NCI-H128 (cell line): ENCODE measurements around the gene NPSR1.
"Not testable (repeated sequence)": the region's sequence is repeated elsewhere in the genome, so short reads cannot be mapped to it uniquely, and the experiment has no call there.

Experiments used
- DNase-seq: peaks from one replicate; lab custom pipeline; 2025; ENCODE audit not compliant: unreplicated experiment; lab: John Stamatoyannopoulos, UW

NPSR1 gene

DNA sequence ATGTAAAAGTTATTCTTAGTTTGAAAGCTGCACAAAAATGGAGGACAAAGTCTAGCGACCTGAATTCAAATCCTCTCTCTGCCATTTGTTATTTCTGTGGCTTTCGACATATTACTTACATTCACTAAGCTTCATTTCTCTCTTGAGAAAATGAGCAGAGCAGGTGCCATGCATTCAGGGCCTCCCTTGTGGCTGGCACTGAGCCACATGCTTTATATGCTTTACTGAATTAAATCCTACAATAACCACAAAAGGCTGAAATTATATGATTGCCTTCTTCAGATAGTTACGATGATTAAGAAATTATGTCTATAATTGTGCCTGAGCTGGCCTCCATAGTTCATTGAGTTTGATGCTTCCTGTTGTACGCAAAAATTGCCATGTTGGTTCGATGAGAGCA lies 98.7 kb downstream of the NPSR1 start:
- DNase-seq, result no peak

DNA sequence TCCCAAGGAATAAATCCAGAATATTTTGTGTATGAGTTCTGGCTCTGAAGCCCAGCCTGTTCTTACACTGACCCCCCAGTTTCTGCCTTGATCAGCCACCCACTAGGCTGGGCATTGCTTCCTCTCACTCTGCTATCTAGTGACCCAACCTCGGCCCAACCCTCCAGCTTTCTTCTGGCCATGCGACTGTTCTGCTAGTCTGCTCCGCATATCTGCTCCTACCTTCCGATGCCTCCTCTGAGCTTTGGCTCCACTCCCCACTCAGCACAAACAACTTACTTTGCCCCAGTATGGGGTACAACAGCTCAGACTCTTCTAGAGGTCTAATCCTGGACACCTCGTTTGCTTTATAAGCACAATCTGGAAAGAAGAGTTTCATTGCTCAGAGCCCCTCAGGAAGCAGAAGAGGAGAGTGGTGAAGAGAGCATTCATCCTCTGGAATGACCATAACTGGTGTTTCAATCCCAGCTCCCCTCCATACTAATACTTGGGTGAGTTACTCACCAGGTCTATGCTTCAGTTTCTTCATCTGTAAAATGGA lies 99.6 kb downstream of the NPSR1 start:
- no peak for DNase-seq

DNA sequence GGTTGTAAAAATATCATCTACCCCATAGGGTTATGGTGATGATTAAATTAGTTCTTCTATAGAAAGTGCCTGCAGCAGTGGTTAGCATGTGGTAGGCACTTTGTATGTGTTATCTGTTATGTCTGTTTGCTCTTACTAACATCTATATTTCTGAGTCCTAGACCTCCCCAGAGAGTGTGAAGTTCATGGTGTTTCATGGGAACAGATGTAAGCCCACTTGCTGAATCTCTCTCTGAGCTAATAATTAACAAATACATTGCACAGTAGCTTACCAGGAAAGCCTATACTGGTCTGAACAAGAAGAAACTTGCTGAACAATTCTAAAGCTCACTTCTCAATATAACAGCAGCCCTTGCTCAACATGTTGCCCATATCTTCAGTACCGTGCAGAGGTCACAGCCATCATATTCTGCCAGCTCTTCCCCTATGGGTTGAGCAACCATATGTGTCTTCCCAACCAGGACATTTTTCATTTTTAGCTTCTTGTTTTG lies 100.1 kb downstream of the NPSR1 start:
- DNase-seq, result no peak

DNA sequence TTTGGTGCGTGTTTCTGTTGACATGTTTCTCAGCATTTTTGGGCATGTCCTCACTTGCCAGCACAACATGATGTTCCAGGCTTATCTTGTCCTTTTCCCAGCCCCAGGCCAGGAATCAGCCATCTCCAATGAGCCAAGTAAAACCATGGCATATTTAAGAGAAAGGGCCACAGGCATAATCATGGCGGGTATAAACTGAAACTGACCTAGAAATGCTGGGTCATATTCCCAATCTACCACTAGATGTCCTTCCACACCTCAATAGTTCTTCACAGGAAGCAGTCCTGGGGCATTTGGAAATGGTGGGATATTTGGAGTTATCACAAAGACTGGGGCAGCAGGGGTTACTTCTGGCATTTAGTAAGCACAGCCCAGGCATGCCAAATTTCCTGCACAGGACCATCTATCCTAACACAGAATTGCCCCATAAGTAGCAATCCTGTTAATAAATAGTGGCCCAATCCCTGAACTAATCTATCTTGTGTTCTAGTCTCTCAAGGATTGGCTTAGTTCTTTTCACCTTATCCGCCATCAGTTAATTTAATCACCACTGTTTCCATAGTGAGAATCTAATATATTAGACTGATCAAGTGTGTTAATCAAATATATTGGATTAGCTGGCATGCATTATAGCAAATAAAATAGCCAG lies 101.6 kb downstream of the NPSR1 start:
- DNase-seq, result no peak

DNA sequence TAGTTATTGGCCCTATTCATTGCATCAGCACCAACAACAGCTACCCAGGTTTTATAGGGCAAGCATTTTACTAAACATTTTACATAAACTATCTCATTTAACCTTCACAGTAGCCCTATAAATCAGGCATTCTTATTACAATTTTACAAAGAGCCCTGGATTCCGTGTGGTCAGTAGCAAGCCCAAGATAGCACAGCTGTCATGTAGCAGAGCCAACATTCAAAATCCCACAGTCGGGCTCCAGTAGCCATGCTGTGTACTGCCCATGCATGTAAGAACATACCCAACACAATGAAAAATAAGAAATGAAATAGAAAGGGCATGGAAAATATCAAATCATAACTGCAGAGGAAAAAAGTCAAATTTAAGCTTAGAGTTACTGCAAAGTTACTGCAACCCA lies 102.3 kb downstream of the NPSR1 start:
- no peak for DNase-seq

DNA sequence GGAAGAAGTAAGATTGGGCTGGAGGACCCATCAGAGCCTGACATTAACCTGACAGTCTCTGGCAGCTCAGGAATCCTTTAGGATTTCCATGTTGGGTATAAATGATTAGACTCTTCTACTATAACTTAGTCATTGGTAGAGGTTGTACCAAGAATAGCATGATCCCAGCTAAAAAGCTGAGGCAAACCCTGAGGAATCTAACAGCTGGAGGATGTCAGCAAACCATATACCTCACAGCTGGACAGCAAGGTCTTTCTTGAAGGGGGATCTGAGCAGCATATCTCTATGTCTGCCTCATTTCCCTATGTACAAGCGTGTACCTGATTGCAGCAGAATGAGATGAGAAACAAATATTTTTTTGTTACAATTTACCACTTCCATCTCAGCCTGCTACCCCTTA lies 103.2 kb downstream of the NPSR1 start:
- DNase-seq, result no peak

DNA sequence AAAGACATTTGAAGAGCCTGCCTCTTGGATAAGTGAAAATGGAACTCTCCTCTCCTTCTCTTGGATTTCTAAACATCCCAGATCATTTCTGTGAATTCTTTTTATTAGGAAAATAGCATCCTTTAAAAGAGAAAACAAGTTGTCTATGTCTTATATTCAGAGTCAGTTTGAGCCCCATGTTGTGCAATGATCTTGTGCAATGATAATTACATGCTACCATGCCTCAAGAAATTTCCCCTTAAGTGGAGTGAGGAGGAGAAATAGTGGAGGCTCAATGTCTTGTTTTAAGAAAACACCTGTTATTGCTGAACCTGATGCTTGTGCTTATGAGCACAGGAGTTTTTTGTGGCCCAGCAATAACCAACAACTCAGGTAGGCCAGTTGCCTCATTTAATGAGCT lies 103.6 kb downstream of the NPSR1 start:
- DNase-seq, result no peak

DNA sequence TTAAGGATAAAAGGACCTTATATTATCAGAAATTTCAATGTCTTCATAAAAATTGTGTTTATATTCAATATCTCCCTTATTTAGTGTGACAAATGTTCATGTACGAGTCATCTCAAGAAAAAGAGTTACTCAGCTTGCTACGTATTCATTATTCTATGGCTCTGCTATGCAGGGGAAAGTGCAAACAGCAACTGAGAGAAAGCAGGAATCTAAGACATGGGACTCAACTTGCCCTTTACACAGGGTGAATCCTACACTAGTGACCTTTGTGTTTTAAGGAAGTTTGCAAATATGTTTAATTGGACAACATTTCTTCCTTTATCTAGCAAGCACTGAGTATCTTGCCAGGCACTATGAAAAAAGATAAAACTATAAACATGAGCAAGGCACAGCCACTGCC lies 104.7 kb downstream of the NPSR1 start:
- no peak for DNase-seq

DNA sequence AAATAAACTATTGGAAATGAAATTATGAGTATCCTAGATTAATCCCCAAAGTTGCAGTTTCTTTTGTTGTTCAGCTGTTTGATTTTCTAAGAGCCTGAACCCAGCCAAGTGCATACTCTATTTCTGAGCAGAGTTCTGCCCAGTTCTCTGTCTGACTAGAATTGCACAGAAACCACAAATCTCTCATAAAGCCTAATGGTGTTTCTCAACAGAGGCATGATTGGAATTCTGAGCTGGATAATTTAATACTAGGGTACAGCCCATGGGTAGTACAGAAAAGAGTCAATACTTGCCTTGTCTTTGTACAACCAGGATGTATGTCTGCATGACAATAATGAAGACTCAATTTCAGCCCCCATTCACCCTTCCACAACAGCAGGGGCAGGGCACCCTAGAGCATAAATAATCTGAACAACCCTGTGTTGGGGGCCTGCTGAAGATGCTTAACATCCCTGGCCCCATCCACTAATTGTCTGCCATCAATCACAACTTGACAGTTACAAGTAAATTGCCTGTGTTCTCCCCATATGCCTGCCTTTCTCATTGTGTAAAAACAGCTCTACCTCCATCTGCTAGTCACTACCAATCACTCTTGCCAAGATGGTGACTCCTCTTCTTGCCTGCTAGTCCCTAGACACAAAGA lies 114.4 kb downstream of the NPSR1 start:
- DNase-seq, result no peak

DNA sequence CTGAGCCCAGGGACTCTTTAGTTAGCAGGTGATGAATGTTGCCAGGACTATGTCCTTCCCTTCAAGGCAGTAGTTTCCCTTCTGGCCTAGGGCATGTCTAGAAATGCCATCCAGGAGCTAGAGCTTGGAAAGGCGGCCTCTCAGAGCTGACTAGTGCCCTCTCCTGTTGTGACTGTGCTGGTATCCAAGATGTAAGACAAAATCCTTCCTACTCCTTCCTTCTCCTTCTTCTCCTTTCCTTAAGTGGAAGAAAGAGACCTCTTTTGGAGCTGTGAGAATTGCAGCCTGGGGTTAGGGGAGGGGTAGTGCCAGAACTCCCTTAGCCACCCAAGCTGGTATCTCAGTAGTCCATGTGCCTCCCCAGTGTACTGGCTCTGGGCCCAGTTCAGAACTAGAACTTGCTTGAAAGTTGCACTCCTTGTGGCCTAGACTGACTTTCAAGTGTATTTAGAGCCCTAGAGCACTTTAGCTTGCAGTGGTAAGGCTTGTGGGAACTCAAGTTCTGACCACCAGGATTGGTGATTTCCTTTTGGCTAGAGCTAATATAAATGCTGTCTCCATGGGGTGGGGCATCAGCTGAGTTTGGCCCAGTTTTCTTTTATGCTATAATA lies 118.8 kb downstream of the NPSR1 start:
- no peak for DNase-seq

DNA sequence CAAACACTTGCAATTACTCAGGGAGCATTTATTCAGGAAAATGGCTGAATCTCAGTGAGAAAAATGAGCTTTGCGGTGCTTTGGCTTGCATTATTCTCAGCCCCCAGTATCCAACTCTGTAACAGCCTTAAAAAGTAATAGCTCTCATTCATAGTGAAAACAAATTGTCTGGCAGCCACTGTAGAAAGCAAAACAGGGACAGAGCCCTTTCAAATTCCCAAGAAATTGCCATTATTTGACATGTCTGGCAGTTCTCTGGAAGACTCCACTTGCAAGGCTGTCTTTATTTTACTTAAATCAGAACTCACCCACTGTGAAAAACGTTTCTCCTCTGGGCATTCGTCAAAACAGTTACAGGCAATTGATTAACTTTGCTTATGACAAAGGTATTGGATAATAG lies 122.5 kb downstream of the NPSR1 start:
- DNase-seq, result no peak

DNA sequence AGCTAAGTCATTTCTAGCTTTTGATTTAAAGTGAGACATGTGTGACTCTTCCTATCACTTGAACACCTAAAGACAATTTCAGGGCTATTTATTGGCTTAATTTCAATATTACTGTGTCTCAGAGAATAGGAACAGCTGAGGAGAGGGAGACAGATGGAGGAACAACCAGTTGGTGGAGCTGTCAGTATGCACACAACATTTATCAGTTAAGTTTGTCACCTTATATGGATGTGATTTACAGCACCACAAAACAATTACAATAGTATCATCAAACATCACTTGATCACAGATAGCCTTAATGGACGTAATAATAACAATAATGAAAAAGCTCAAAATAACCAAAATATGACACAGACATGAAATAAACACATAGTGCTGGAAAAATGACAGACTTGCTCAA lies 129.6 kb downstream of the NPSR1 start:
- DNase-seq, result no peak

DNA sequence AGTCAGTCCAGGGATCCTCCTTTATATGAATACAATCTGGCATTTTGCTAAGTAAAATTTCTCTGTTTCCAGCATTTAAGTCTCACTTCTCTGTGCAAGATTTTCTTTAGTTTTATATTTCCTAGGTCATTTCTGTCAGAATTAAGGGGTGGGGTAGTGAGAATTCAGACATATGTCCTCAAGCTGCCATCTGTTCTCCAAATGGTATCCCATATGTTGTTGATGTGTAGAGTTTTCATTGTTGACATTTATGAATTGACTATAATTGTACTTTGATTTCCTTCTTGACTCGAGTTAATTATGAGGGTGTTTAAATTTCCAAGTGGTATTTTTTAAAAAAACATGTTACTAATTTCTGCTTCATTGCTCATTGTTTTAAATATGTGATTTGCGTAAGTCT lies 148.8 kb downstream of the NPSR1 start:
- no peak for DNase-seq

DNA sequence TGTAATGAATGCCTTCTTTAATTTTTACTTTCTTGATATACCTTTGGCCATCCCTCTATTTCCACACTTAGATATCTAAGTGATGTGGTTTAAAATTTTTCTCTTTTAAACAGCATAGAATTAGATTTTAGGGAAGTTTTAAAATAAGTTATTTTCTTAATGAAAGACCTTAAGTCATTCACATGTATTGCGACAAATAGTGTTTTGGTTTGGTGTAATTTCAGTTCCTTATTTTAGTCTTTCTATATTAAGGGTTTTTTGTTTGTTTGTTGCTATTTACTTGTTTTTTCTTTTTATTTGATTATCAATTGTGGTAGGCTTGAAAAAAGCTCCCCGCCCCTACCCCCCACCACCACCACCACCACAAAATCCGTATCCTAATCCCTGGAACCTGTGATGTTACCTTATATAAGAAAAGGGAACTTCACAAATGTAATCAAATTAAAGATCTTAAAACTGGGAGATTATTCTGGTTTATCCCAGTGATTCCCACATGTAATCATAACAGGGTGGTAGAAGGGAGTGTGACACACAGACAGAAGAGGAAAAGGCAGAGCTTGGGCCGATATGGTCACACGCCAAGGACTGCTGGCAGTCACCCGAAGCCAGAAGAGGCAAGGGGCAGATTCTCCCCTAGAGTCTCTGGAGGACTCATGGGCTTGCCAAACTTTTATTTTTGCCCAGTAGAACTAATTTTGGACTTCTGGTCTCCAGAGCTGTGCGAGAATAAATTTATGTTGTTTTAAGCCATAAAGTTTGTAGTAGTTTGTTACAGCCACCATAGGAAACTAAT lies 149.7 kb downstream of the NPSR1 start:
- DNase-seq, result no peak

DNA sequence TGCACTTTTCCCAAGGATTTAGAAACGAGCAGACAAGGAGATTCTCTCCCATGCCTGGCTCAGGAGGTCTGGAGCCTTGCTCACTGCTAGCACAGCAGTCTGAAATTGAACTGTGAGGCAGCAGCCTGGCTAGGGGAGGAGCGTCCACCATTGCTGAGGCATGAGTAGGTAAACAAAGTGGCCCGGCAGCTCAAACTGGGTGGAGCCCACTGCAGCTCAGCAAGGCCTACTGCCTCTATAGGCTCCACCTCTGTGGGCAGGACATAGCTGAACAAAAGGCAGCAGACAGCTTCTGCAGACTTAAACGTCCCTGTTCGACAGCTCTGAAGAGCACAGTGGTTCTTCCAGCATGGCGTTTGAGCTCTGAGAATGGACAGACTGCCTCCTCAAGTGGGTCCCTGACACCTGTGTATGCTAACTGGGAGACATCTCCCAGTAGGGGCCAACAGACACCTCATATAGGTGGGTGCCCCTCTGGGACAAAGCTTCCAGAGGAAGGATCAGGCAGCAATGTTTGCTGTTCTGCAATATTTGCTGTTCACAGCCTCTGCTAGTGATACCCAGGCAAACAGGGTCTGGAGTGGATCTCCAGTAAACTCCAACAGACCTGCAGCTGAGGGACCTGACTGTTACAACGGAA lies 156.3 kb downstream of the NPSR1 start:
- not testable (repeated sequence) for DNase-seq

DNA sequence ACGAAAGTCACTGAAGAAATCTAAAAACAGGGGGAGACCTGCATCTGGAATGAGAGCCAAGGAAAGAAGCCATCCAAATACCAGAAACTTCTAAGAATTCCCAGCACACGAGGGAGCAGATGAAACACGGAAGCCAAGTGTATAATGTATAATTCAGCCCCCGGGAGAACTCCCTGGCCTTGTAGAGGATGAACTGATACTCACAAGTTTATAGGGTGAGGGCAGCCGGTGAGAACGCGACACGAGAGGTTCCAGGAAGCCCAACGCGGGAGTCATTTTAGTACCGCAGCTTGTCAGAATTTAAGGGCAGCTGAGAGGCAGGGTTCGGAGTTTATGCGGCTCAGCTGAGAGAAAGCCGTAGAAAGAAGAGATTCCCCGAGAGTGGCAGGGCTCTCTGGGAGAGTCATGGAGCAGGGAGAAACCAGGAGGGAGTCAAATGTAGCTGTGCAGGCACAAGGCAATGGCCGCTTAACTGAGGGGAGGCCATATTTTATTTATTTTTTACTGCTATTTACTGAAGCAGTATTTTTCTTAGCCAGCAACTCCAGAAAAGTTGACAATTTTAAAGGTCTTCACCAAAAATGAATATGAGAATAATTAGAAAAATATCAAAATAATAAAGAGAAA lies 164.0 kb downstream of the NPSR1 start:
- no peak for DNase-seq

DNA sequence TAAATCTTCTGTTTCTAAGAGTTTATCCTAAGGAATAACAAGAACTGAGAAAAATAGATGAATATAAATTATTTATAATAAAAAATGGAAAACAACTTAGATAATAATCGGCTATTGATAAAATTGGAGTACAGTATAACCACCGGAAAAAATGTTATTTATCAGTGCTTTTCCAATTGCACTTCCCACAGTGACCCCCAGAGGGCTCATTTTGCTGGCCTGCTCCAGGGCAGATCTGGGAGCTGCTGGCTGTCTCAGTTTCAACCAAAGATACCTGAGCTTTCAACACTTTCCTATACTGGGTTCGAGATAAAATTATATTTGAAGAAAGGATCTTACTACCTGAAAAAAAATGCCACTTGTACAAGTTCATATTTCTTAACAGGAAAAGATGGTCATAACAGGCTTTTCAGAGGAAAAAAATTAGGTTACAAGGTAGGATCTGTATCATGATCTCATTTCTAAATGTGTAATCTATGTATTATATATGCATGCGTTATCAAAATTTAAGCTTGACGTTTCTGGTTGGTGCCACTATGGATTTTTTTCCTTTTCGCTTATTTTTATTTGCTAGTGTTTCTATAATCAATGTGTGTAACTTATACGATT lies 165.7 kb downstream of the NPSR1 start:
- peak; percentile 13 for DNase-seq

DNA sequence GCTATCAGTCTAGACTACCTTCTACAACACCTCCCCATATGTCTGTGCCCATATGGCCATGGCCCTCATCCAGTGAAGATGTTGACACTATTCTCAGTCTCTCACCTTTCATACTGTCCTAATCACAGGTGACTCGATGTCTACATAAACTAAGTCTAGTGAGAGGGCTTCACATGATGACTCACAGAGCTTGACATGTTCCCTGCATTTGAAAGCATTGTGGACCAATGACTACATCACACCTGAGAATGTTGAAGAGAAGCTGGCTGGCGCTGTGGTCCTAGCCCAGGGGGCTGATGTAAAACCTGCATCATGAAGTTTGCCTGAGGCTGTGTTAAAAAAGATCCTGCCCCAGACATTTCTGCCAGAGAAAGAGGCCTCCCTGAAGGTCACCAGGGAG lies 167.2 kb downstream of the NPSR1 start:
- no peak for DNase-seq

DNA sequence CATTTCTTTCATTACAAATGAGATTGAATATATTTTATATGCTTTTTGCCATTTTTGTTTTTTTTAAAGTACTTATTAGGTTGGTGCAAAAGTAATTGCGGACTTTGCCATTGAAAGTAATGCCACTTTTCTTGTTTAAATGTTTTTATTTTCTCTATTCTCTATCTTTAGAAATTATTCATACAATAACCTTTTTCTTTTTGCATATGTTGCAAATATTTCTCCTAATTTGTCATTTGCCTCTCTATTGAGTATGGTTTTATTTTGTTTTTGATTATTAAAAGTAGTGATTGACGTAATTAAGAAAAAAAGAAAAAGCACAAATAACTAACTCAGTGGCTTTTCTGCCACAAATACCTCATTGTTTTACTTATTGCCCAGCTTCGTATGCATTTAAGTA lies 172.4 kb downstream of the NPSR1 start:
- no peak for DNase-seq

DNA sequence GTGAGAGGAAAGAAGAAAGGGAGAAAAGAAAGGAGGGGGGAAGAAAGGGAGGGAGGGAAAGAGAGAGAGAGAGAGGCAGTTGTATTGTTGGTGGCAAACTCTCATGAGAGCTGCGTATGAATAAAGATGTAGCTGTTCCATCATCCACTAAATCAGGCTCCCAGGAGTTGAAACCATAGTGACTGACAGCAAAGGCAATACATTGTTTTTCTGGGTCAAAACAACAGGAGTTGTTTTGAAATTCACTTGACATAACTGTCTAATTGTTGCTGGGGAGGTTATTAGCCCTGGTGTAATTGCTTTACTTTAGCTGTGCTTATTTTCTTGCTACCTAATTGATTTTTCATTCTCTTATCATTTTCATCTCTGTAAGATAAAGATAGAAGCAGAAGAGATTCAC lies 173.4 kb downstream of the NPSR1 start:
- DNase-seq, result no peak
